HG03025 (cell line): ENCODE results near the gene GPSM3.
"Not testable (repeated sequence)": the region's sequence is repeated elsewhere in the genome, so short reads cannot be mapped to it uniquely, and the experiment has no call there.

Experiments used
- ATAC-seq: cut with Tn5 transposase; IDR thresholded peaks from one replicate; pipeline ENCODE4 v1.9.1; 2021; ENCODE audit warnings: mild to moderate bottlenecking, moderate library complexity; ENCODE audit not compliant: unreplicated experiment, low FRiP score

Gene GPSM3

DNA sequence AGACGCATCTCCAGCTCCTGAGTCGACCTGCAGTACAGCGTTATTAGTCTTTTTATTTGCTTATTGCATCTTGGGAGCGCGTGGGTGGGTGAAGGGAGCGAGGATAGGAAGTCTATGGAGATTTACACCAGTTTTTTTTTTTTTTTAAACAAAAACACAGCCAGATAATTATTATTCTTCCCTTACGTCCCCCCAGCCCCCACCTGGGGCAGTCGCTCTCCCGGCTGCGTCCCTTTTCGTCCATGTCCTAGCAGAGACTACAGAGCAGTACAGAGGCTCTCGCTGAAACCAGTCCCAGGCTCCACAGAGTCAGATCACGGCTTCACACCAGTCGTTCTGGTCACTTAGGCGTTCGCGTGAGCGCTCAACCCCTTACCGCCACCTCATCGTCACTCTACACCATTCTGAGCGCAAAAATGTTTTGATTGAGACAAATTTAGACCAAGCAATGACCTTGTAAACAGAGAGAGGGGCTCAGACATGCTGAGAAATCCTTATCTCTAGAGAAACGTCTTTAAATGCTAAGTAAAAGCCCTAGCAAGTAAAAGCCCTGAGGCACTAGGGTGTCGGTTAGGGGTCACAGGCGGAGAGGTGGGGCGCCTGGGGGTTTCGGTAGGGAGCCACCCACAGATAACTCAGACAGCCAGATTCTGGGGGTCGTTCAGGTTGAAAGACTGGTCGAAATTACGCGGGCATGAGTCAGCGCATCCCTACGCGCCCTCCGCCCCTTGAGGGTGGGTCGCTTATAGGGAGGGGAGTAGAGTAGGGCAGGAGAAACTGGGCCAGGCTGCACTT, 39.5 kb downstream of the GPSM3 start:
- no peak for ATAC-seq

DNA sequence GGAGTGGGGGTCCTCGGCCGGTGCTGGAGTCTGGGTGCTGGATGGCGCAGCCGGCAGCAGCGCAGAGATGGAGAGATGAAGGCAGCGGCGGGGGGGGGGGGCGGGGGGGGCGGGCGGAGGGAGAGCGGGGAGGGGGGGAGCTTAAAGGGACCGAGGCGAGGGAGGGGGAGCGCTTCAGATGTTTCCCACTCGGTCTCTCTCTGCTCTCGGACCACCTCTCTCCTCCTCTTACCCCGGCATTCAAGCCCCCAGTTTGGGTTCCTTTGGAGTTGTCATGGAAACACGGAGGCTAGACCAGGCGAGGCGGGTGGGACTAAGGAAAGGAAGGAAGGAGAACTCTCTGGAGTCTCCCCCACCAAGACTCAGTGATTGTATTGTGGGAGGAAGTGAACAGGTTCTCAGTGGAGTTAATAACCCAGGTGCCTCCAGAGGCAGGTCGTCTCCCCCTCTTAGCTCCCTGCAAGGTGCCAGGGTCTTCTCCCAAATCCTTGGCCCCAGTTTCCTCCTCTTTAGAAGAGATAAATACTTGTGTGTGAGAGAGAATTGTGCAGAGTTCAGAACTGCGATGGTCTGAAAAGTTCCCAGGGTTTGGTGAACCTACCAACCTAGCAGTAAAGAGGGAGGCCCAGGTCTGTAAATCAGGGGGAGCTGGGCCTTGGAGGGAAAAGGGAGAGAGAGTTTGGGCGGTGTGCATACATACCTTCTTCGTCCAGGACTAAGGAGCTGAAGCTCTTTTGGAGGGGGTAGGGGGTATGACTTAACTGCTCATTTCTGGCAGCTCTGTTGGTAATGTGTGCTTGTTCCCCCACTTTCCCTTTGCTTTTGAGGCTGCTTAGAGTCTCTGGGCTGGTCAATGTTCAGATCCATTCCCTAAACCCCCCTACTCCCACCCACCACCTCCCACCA, 40.3 kb downstream of the GPSM3 start, which contains the start of gene PRRT1:
Gene PRRT1 (minus strand): TSS at position 77 of the 906 bp plus-strand sequence. CDS start 112 bp downstream, outside the sequence.
- ATAC-seq, result no peak

DNA sequence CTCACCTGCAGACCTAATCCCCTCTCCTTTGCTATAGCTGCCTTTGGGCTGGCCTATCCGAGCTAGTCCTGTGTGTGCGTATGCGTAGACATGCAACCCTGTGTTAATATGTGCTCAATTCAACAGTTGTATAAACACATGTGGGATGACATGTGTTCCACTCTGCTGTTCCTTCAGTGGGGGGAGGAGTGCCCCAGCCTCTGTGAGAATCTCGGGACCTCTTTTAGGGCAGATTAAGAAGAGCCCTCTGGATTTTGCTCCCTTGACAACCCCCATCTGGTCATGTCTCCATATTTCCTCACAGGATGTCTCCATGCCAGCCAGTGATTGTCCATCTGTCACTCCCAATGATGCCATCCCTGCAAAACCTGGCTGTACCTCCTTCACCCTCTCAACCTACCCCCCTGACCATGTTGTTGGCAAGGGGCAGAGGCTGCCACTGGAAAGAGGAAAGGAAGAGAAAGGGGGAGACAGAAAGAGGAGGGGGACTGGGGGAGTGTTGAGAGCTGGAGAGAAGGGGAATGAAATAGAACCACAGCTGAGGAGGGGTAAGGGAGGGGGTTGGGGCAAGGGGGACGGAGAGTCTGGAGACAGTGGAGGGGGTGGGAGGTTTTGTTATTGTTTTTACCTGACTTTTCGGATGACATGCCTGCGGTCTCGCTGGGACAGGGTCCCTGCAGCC, 41.1 kb downstream of the GPSM3 start:
- no peak for ATAC-seq

DNA sequence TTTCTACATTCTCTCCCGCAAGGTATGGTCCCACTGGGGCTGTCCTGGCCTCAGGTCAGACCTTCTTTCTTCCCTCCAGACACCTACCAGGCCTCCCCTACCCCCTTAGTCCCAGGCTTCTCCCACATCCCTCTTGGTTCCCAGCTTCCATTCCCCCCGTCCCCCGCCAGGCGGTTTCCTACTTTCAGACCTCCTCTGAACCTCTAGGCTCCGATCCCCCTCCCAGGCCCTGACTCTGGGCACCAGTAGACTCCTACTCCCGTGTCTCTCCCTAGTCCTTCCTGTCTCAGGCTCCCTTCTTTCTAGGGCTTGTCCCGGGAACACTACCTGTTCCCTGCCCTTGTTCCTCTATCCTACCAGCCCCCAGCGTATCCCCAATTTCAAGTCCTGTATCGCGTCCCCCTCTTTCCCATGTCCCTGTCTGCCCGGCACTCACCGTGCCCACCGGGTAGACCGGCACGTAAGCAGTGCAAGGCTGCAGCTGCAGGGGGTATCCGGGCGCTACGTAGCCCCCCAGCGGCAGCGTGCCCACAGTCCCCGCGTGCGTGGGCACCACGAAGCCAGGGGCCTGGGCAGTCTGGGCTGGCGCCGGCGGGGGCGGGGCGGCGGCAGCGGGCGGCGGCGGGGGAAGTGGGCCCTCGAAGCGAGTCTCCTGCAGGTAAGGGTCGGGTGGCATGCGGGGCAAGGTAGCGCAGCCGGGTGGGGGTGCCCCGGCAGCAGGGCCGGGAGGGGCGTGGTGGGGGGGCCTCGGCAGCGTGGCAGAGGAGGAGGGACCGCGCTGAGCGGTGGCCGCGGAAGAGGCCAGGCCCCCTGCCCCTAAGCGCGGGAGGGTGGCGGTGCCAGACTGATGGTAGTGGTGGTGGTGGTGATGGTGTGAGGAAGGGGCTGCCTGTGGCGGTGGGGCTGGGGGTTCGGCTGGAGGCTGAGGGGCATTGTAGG, 42.2 kb downstream of the GPSM3 start:
- no peak for ATAC-seq

DNA sequence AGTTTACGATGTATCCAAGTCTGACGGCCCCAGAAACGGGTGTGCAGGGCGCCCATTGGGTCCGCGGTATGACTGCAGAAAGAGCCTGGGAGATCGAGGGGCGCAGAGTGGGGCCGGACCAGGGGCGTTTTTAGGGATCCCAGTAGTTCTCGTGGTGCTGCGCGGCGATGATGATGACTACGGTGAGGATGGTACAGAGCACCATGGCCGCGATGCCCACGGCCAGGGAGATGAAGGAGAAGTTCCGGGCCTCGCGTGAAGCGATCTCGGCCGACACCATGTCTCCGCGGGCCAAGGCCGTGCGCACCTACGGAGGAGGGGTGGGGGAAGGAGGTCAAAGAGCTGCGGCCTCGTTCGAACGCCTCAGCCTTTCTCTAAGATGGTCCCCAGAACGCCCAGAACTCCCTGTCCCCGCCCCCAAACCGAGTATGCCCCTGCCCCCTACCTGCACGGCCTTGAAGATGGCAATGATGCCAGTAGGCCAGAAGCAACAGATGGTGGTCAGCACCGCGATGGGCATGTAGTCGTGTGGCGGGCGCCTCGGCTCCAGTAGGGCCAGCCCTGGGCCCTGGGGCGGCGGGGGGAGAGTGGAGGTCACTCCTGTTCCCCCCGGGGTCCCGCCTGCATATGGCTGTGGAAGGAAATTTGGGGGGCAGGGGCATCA, 43.2 kb downstream of the GPSM3 start:
- ATAC-seq, result no peak

DNA sequence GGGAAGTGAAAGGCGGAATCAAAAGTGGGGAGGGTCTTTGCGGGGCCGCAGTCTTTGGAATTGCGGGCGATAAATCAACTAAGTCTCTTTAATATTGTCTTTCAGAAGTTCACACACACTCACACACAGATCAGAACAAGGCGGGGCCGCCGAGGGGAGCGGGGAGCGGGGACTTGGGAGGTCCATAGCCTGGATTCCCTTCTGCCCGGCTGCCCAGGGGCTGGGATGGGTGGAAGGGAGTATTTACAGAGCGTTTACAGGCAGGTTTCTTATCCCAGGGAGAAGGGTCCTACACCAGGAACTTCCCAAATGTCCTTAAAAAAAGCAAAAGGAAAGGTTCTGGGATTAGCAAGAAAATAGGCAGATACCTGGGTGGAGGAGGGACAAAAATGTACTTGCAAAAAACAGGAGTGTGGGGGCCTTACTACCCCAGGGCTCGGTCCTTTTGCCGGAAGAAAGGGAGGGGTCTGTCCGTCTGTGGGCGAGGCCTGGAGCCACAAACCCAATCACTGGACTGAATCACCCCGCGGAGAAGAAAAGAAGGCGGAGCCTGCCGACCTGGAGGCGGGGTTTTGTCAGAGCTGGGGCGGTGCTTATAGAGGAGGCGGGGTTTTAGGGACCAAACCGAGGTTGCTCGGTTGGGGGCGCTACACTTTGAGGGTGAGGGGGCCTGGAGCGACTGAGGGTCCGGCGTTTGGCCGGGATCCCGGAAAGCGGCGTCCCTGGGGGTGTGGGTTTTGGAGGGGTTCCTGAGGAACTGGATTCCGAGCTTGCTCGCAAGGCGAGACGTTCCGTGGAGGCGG, 44.0 kb downstream of the GPSM3 start:
- ATAC-seq, result no peak

DNA sequence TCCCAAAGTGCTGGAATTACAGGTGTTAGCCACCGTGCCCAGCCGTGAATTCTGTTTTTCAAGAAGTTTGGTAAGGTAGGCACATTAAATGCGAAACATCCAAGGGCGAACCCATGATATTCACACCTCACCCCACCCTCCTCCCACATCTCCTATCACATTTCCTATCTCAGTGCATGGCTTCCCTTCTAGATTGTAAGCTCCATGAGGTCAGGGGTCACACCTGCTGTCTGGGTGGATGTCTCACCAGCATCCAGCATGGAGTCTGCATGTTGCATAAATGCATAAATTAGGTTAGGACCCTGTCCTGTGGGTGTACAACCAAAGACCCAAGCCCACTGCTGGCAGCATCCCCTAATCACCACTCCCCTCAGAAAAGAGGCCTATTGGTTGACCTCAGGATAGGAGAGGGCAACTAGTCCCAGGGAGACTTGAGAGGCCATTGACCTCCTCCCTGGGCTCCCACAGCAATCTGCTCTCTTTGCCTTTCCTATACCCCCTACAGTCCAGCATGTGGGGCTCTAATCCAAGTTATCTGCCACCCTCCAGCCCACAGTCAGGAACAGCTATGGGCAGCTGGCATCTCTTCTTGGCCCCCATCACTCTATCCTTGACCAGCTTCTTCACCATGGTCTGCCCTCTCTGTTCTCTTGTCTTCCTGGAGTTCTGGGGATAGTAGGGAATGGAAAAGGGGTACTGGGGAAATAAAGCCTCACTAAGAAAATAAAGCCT, 44.9 kb downstream of the GPSM3 start:
- ATAC-seq, result no peak

DNA sequence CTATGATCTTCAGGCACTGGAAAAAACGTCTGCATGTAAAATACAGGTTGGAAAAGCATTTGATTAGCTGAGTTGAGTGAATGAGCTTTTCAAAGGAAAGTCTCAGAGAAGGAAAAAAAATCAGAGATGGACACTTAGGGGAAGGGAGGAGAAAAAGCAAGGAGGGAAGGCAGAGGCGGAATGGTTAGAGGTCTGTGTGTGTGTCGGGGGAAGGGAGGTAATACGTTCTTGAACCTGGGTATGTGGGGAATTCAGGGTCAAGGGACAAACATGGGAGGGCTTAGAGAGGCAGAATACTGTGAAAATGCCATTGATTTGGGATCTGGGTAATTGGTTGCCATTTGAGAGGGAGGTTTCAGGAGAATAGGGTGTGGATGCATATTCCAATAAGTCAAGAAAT, 45.8 kb downstream of the GPSM3 start:
- no peak for ATAC-seq

DNA sequence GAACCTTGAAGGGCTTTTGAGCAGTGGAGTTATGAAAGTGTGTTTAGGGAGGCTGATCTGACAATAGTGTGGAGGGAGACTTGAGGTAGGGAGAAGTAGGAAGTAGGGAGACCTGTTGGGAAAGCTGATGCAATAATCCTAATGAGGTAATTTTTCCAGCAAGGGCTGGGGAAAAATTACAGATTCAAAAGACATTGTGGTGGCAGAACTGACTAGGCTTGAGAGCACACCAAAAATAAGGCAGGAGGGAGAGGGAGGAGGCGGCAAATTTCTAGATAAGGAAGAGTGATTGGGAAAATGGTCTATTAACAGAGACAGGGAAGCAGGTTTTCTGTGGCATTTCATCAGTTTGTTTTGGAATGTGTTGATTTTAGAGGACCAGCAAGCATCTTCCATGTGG, 46.2 kb downstream of the GPSM3 start:
- no peak for ATAC-seq

DNA sequence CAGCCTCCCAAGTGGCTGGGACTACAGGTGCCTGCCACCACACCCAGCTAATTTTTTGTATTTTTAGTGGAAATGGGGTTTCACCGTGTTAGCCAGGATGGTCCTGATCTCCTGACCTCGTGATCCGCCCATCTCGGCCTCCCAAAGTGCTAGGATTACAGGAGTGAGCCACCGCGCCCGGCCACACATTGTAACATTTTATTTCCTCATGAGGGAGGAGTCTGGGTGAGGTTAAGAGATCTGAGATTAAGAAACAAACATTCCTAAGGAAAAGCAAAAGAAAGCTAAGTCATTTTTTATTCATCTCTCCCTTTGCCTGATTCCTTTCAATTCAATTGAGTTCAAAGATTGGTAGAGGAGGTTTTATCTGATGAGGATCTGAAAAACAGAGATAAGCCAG, 48.2 kb downstream of the GPSM3 start:
- ATAC-seq, result not testable (repeated sequence)
